Activated CD4-positive, alpha-beta memory T cell treated with anti-CD3 and anti-CD28 coated beads, Interleukin-2, amount 10 ng/mL, durations not matched to agents 7 days and 5 days (primary cell): ENCODE results near the gene CDH4. TPM values are rescaled to one million over a fixed set of nuclear protein-coding genes. Genes with fewer than 3 reads are reported as not detected.

Source experiments
- CTCF ChIA-PET: fragments of 350-600 bp; sonication (Branson Sonifier 250); formaldehyde crosslinking; loops from one replicate; lab custom pipeline; 2021; ENCODE audit warnings: antibody characterized with exemption, inconsistent platforms; lab: Charles Lee
- POLR2A ChIA-PET: fragments of 350-600 bp; sonication (Branson Sonifier 250); formaldehyde crosslinking; loops from one replicate; lab custom pipeline; 2021; ENCODE audit warnings: antibody characterized with exemption; lab: Charles Lee
- DNase-seq: peaks from one replicate; pipeline ENCODE4 v3.0.0-alpha.2; 2020
- H3K27ac Mint-ChIP-seq: one replicate; pipeline ENCODE4 v1.8.0; 2021; ENCODE audit warnings: mild to moderate bottlenecking, mixed read lengths
- H3K27me3 Mint-ChIP-seq: one replicate; pipeline ENCODE4 v1.8.0; 2021; ENCODE audit warnings: mixed read lengths
- H3K36me3 Mint-ChIP-seq: one replicate; pipeline ENCODE4 v1.8.0; 2021; ENCODE audit warnings: low read depth, mixed read lengths
- H3K4me1 Mint-ChIP-seq: one replicate; pipeline ENCODE4 v1.8.0; 2021; ENCODE audit warnings: mixed read lengths
- H3K4me3 Mint-ChIP-seq: one replicate; pipeline ENCODE4 v1.8.0; 2021; ENCODE audit warnings: mild to moderate bottlenecking, mixed read lengths
- H3K9me3 Mint-ChIP-seq: one replicate; pipeline ENCODE4 v1.8.0; 2021; ENCODE audit warnings: mixed read lengths
- total RNA-seq, 2 experiments: library from RNA; stranded (reverse); gene quantifications; one replicate each; pipeline ENCODE4 v1.2.3, GENCODE V29; 2021

CDH4 gene
- total RNA-seq, 2 experiments from 2014 or later, result 0.15 to 0.20 TPM

DNA sequence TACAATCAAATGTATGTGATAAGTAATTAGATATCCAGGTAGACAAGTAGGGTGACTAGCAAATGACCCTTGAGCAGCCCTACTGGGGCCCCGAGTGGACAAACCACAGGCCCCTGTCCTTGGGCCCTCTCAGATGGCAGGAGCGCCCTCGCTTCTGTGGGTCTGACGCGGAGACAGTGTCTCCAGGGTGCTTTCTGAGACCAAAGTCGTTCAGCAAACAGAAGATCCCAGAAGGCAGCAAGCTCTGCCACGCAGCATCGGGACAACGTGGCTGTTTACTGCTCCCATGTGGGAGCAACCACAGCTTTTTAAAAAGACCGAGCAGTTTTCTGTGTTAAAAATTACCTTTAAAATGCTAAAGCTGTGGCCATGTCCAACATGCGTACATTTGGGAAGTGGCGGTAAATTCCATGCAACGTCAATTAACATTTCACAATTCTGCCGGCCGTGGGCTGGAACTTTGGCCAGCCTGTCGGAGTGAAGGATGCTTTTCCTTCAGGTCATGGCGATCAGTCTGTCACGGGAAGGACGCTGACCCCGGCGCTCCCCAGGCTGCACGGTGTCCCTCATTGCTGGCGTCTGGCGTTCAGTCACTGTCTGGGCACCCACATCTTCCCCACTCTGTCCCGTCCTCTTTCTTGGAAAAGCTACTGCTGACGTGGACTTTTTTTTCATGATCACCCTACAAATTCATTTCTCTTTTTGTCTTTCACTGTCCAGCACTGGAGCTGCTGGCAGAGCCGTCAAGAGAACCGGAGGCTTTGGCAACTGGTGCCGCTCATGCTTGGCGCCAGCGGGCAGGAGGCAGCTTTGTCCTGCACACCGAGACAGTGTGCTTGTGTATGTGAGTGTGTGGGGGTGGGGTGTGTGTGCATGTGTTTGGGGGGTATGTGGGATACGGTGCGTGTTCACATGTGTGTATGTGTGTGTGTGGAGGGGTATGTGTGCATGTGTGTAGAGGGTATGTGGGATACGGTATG is 293.1 kb downstream of the CDH4 start:
- no peaks in the 10 kb centered on the region for H3K27me3 Mint-ChIP-seq
- H3K4me1 Mint-ChIP-seq, result no peaks in the 10 kb centered on the region
- H3K9me3 Mint-ChIP-seq, result peaks cover 10% of the 10 kb centered on the region
- H3K4me3 Mint-ChIP-seq, result no peak overlapping the region
- DNase-seq, result no peak
- ChIA-PET POLR2A (interaction anchor here (0.6 kb wide), 1 partner anchor 479 kb away, joined by 3 read pairs; no protein-coding TSS in a partner anchor), CTCF (no interaction called here)
- H3K27ac Mint-ChIP-seq, result no peak overlapping the region
- no peaks in the 10 kb centered on the region for H3K36me3 Mint-ChIP-seq

DNA sequence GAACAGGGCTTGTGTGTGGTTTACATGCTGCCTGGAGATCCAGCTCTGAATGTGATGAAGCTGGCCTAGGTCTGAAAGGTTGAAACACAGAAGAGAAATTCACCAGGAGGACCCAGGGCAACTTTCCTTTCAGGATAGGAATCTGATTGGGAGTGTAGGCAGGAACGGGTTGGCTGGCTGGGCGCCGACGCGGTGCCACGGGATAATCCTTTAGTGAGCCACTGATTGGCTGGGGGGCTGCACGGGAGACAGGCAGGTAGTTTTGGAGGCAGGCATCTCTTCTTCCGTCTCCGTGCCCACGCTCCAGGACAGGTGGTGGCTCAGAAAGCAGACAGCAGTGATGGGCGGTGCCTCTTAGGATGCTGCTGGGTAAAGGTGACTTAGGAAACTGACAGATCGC is 294.6 kb downstream of the CDH4 start:
- ChIA-PET POLR2A (no interaction called here), CTCF (no interaction called here)
- no peak overlapping the region for H3K4me3 Mint-ChIP-seq

GRCh38 chr20:61548069-61548468 is 296.0 kb downstream of the CDH4 start:
- no peak overlapping the region for H3K27ac Mint-ChIP-seq
- no peaks in the 10 kb centered on the region for H3K27me3 Mint-ChIP-seq
- DNase-seq, result no peak
- H3K4me3 Mint-ChIP-seq, result no peak overlapping the region
- H3K4me1 Mint-ChIP-seq, result no peaks in the 10 kb centered on the region
- CTCF ChIA-PET, result no interaction called here
- POLR2A ChIA-PET, result no interaction called here
- H3K36me3 Mint-ChIP-seq, result no peaks in the 10 kb centered on the region
- peaks cover 14% of the 10 kb centered on the region for H3K9me3 Mint-ChIP-seq

More for the DNA sequence above, 294.6 kb downstream of the CDH4 start:
- DNase-seq, result no peak
- Mint-ChIP-seq H3K27me3 (no peaks in the 10 kb centered on the region), H3K27ac (no peak overlapping the region), H3K36me3 (no peaks in the 10 kb centered on the region), H3K9me3 (peaks cover 11% of the 10 kb centered on the region), H3K4me1 (no peaks in the 10 kb centered on the region)

DNA sequence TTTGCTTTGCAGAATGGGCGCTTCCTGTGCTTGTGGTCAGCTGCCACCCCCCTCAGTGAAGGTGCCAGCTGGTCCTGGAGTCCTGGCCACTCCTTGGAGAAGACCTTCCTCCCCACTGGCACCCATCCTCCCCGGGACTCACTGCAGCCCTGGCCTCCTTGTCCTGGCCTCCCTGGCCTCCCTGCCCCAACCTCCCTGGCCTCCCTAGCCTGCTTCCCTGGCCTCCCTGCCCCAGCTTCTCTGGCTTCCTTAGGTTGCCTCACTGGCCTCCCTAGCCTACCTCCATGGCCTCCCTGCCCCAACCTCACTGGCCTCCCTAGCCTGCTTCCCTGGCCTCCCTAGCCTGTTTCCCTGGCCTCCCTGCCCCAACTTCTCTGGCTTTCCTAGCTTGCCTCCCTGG is 297.8 kb downstream of the CDH4 start:
- H3K4me1 Mint-ChIP-seq, result no peaks in the 10 kb centered on the region
- POLR2A ChIA-PET, result no interaction called here
- no peak overlapping the region for H3K4me3 Mint-ChIP-seq
- peaks cover 15% of the 10 kb centered on the region for H3K9me3 Mint-ChIP-seq
- H3K36me3 Mint-ChIP-seq, result no peaks in the 10 kb centered on the region
- DNase-seq, result no peak
- CTCF ChIA-PET, result no interaction called here
- H3K27ac Mint-ChIP-seq, result no peak overlapping the region
- no peaks in the 10 kb centered on the region for H3K27me3 Mint-ChIP-seq

- CTCF ChIA-PET, result no interaction called here
- DNase-seq, result no peak
- Mint-ChIP-seq H3K27ac (no peak overlapping the region), H3K4me3 (no peak overlapping the region), H3K27me3 (no peaks in the 10 kb centered on the region), H3K9me3 (peaks cover 9% of the 10 kb centered on the region), H3K36me3 (no peaks in the 10 kb centered on the region), H3K4me1 (no peaks in the 10 kb centered on the region)
- POLR2A ChIA-PET, result no interaction called here
Measured at GRCh38 chr20:61551401-61551800, 299.3 kb downstream of the CDH4 start.

DNA sequence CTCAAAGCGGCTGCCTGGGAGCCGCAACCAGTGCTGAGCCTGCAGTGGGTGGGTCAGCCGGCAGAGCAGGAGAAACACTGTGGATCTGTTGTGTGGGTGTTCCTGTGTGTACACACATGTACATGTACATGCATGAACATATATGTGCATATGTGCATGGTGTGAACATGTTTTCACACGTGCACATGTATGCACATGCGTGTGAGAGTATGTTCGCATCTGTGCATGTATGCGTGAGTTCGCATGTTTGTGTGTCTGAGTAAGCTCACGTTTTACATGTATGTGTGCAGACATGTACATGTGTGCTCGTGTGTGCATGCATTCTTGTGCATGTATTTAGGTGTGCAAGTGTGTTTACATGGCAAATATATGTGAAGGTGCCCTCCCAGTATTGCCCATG is 302.6 kb downstream of the CDH4 start:
- Mint-ChIP-seq H3K4me1 (no peaks in the 10 kb centered on the region), H3K9me3 (peaks cover 7% of the 10 kb centered on the region), H3K36me3 (no peaks in the 10 kb centered on the region), H3K27me3 (no peaks in the 10 kb centered on the region), H3K27ac (no peak overlapping the region), H3K4me3 (no peak overlapping the region)
- POLR2A ChIA-PET, result no interaction called here
- DNase-seq, result no peak
- CTCF ChIA-PET, result no interaction called here

DNA sequence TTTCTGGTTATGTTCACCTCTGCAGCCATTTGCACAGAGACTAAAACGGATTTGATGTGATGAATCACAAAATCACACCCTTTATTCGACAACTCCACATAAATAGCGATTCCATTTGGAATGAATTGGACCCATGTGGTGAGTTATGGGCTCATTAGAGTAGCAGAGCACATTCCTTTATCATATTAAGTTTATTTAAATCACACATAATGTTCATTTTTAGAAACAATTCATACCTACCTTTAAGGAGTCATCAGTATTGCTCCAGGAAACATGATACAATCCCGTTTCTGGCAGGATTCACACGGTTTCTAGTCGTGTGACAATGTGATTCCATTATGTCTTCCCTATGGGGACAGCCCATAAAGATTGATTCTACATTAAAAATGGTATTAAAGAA is 303.5 kb downstream of the CDH4 start:
- no peak for DNase-seq

DNA sequence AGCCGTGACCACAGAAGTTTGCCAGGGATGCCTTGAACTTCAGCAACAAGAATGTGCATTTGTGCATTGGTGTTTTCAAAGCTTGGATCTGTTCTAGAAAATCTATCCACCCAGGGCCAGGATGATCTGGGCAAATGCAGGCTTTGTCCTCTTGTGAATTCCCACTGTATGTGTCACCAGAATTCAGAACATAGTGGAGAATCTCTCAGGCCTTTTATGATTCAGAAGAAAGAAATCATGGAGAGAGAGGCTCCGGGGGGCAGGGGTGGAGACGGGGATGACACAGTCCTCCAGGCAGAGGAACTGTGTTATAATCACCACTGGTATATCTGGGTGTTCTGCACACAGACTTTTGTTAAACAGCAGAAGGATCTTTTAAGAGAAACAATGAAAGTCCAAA is 304.1 kb downstream of the CDH4 start:
- Mint-ChIP-seq H3K4me1 (no peaks in the 10 kb centered on the region), H3K4me3 (no peak overlapping the region), H3K27me3 (no peaks in the 10 kb centered on the region), H3K36me3 (no peaks in the 10 kb centered on the region), H3K27ac (no peak overlapping the region), H3K9me3 (peaks cover 6% of the 10 kb centered on the region)
- POLR2A ChIA-PET, result no interaction called here
- CTCF ChIA-PET, result no interaction called here
- no peak for DNase-seq

More for the DNA sequence above, 303.5 kb downstream of the CDH4 start:
- Mint-ChIP-seq H3K27me3 (no peaks in the 10 kb centered on the region), H3K4me1 (no peaks in the 10 kb centered on the region), H3K4me3 (no peak overlapping the region), H3K9me3 (peaks cover 7% of the 10 kb centered on the region), H3K27ac (no peak overlapping the region), H3K36me3 (no peaks in the 10 kb centered on the region)
- ChIA-PET CTCF (no interaction called here), POLR2A (no interaction called here)

DNA sequence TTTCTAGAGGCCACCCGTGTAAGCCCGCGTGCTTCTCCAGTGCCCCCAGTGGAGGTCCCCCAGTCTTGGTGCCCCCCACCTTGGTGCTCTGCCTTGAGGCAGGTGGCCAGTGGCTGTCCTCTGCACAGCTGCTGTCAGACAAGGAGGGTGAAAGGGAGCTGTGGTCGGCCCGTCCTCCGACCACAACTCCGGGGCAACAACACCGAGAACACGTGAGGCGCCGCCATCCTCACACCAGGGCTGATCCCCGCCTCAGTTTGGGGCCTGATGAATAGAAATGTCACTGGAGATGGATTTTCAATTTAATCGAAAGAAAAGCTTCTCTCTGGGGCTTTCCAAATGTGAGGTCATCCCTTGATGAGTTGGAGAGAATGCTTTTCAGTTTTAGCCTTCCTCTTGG is 304.6 kb downstream of the CDH4 start:
- H3K36me3 Mint-ChIP-seq, result no peaks in the 10 kb centered on the region
- no peaks in the 10 kb centered on the region for H3K4me1 Mint-ChIP-seq
- POLR2A ChIA-PET, result no interaction called here
- CTCF ChIA-PET, result no interaction called here
- H3K27me3 Mint-ChIP-seq, result no peaks in the 10 kb centered on the region
- no peak for DNase-seq
- H3K27ac Mint-ChIP-seq, result no peak overlapping the region
- H3K4me3 Mint-ChIP-seq, result no peak overlapping the region
- H3K9me3 Mint-ChIP-seq, result peaks cover 5% of the 10 kb centered on the region

GRCh38 chr20:61557621-61558020 is 305.6 kb downstream of the CDH4 start:
- Mint-ChIP-seq H3K9me3 (peaks cover 5% of the 10 kb centered on the region), H3K4me1 (no peaks in the 10 kb centered on the region), H3K4me3 (no peak overlapping the region), H3K27ac (no peak overlapping the region), H3K27me3 (no peaks in the 10 kb centered on the region), H3K36me3 (no peaks in the 10 kb centered on the region)
- no peak for DNase-seq
- ChIA-PET POLR2A (no interaction called here), CTCF (no interaction called here)

- ChIA-PET CTCF (no interaction called here), POLR2A (no interaction called here)
- Mint-ChIP-seq H3K4me3 (no peak overlapping the region), H3K9me3 (peaks cover 2% of the 10 kb centered on the region), H3K36me3 (no peaks in the 10 kb centered on the region), H3K27me3 (no peaks in the 10 kb centered on the region), H3K27ac (no peak overlapping the region), H3K4me1 (no peaks in the 10 kb centered on the region)
- DNase-seq, result no peak
Measured at GRCh38 chr20:61558726-61559125, 306.7 kb downstream of the CDH4 start.

DNA sequence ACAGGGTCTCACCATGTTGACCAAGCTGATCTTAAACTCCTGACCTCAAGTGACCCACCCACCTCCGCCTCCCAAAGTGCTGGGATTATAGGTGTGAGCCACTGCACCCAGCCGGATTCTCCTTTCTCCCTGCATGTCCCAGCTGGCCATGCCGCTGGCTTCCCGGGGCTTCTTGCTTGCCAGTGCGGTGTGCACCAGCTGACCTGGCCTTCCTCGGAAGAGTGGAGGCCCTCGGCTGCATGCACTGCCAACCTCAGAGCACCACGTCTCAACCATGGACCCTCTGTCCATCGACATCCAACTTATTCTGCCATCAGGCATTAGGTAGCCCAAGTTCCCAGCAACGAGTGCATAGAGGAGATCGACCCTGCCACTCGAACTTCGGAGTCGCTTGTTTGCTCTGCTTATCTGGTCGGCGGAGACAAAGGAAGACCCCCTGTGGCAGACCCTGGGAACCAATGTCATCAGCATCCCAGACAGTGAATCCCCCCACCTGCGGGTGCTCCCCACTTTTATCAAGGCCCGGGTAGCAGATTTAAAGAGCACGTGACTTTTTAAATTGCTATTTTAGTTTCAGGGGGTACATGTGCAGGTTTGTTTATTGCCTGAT is 307.8 kb downstream of the CDH4 start:
- Mint-ChIP-seq H3K27ac (no peak overlapping the region), H3K4me3 (no peak overlapping the region), H3K4me1 (no peaks in the 10 kb centered on the region), H3K36me3 (no peaks in the 10 kb centered on the region), H3K9me3 (peaks cover 2% of the 10 kb centered on the region), H3K27me3 (no peaks in the 10 kb centered on the region)
- DNase-seq, result no peak
- CTCF ChIA-PET, result no interaction called here
- POLR2A ChIA-PET, result no interaction called here

GRCh38 chr20:61560361-61560853 is 308.3 kb downstream of the CDH4 start:
- CTCF ChIA-PET, result no interaction called here
- Mint-ChIP-seq H3K27me3 (no peaks in the 10 kb centered on the region), H3K27ac (no peak overlapping the region), H3K9me3 (no peaks in the 10 kb centered on the region), H3K4me3 (no peak overlapping the region), H3K4me1 (no peaks in the 10 kb centered on the region), H3K36me3 (no peaks in the 10 kb centered on the region)
- POLR2A ChIA-PET, result no interaction called here
- DNase-seq, result no peak
